Measurements from ENCODE around the gene ATG10.

- TF ChIP-seq CTCF (IDR thresholded peaks at IDR 0.05; ENCODE audit: insufficient read depth, low read depth, low read length) (no peak), EZH2 (IDR thresholded peaks at IDR 0.05; ENCODE audit: insufficient read depth, low read length) (no peak)
Measured at GRCh38 chr5:82019342-82020138, 47.7 kb downstream of the ATG10 start.

Data from astrocyte (in vitro differentiated cells and primary cell).